Neural cell (in vitro differentiated cells): ENCODE measurements around the gene LRCH4. TPM values are rescaled to one million over a fixed set of nuclear protein-coding genes. Genes with fewer than 3 reads are reported as not detected.
"Not testable (repeated sequence)": the region's sequence is repeated elsewhere in the genome, so short reads cannot be mapped to it uniquely, and the experiment has no call there.

ENCODE experiments used
- H2AFZ ChIP-seq: fragments of 200-600, 300-800 bp; sonication (generic), shearing (Covaris generic); 2 replicates; pipeline ENCODE4 v1.6.0; 2014; ENCODE audit warnings: low read depth, mild to moderate bottlenecking, antibody characterized with exemption, low read length, moderate library complexity
- H3F3A ChIP-seq: fragments of 200-600 bp; shearing (Covaris generic); 2 replicates; pipeline ENCODE4 v1.6.1; 2016; ENCODE audit warnings: mild to moderate bottlenecking, moderate library complexity, mixed read lengths, antibody characterized with exemption, low read length; ENCODE audit not compliant: insufficient read depth, poor library complexity, severe bottlenecking
- H3K27ac ChIP-seq: fragments of 200-600, 300-800 bp; sonication (generic), shearing (Covaris generic); 2 replicates; pipeline ENCODE4 v1.5.1; 2014; ENCODE audit warnings: mild to moderate bottlenecking, low read length, moderate library complexity
- H3K27me3 ChIP-seq: fragments of 300-800, 200-600 bp; sonication (generic), shearing (Covaris generic); 2 replicates; pipeline ENCODE4 v1.6.0; 2014; ENCODE audit warnings: mild to moderate bottlenecking, low read depth, low read length, moderate library complexity; ENCODE audit not compliant: insufficient read depth
- H3K36me3 ChIP-seq: fragments of 300-800, 200-600 bp; sonication (generic), shearing (Covaris generic); 2 replicates; pipeline ENCODE4 v1.5.1; 2014; ENCODE audit warnings: mild to moderate bottlenecking, antibody characterized with exemption, low read length, moderate library complexity; ENCODE audit not compliant: insufficient read depth
- H3K4me2 ChIP-seq: fragments of 300-800, 200-600 bp; sonication (generic), shearing (Covaris generic); 2 replicates; pipeline ENCODE4 v1.6.0; 2014; ENCODE audit warnings: mild to moderate bottlenecking, low read length
- H3K4me3 ChIP-seq: fragments of 300-800, 200-600 bp; sonication (generic), shearing (Covaris generic); 2 replicates; pipeline ENCODE4 v1.5.1; 2014; ENCODE audit warnings: mild to moderate bottlenecking, low read length, moderate library complexity
- H3K79me2 ChIP-seq: fragments of 200-600 bp; shearing (Covaris generic); replicated peaks from 2 replicates; pipeline ENCODE4 v1.6.0; 2014; ENCODE audit warnings: mild to moderate bottlenecking, low read length, moderate library complexity; ENCODE audit not compliant: insufficient read depth
- H3K9ac ChIP-seq: fragments of 300-800, 200-600 bp; sonication (generic), shearing (Covaris generic); 2 replicates; pipeline ENCODE4 v1.6.1; 2016; ENCODE audit warnings: mild to moderate bottlenecking, low read length, mixed read lengths
- H3K9me2 ChIP-seq: fragments of 200-600 bp; shearing (Covaris generic); 2 replicates; pipeline ENCODE4 v1.6.1; 2016; ENCODE audit warnings: mild to moderate bottlenecking, low read length, mixed read lengths; ENCODE audit not compliant: insufficient read depth
- H3K9me3 ChIP-seq: fragments of 200-600, 300-800 bp; sonication (generic), shearing (Covaris generic); 2 replicates; pipeline ENCODE4 v1.6.1; 2016; ENCODE audit warnings: mild to moderate bottlenecking, mixed run types, low read length, moderate library complexity, mixed read lengths
- H4K20me1 ChIP-seq: fragments of 200-600 bp; shearing (Covaris generic); 2 replicates; pipeline ENCODE4 v1.6.1; 2016; ENCODE audit warnings: mild to moderate bottlenecking, mixed run types; ENCODE audit not compliant: insufficient read depth
- EP300 ChIP-seq: fragments of 450-650 bp; conservative IDR thresholded peaks from 2 replicates; pipeline ENCODE4 v1.6.1; 2014; ENCODE audit warnings: antibody characterized with exemption, mild to moderate bottlenecking, moderate library complexity; ENCODE audit not compliant: poor library complexity, severe bottlenecking
- EZH2 ChIP-seq: fragments of 200-600, 300-800 bp; shearing (Covaris generic), sonication (generic); IDR thresholded peaks from 2 replicates; pipeline ENCODE4 v1.6.1; 2014; ENCODE audit warnings: antibody characterized with exemption, low read length, borderline replicate concordance, mild to moderate bottlenecking; ENCODE audit not compliant: insufficient read depth, poor library complexity, severe bottlenecking
- MXI1 ChIP-seq: fragments of 450-650 bp; conservative IDR thresholded peaks from 2 replicates; pipeline ENCODE4 v1.6.1; 2014; ENCODE audit warnings: antibody characterized with exemption, mild to moderate bottlenecking; ENCODE audit not compliant: poor library complexity, severe bottlenecking
- POLR2AphosphoS5 ChIP-seq: IDR thresholded peaks from 2 replicates; pipeline ENCODE4 v1.6.1; 2012
- RAD21 ChIP-seq: fragments of 450-650 bp; conservative IDR thresholded peaks from 2 replicates; pipeline ENCODE4 v1.6.1; 2014; ENCODE audit warnings: antibody characterized with exemption, mild to moderate bottlenecking, moderate library complexity
- REST ChIP-seq: IDR thresholded peaks from 2 replicates; pipeline ENCODE4 v1.6.1; 2012; ENCODE audit warnings: borderline replicate concordance
- SMC3 ChIP-seq: fragments of 450-650 bp; conservative IDR thresholded peaks from 2 replicates; pipeline ENCODE4 v1.6.1; 2014; ENCODE audit warnings: antibody characterized with exemption, mild to moderate bottlenecking, moderate library complexity; ENCODE audit not compliant: poor library complexity
- TAF1 ChIP-seq: IDR thresholded peaks from 2 replicates; pipeline ENCODE4 v1.6.1; 2012; ENCODE audit warnings: low read depth
- polyA plus RNA-seq: library from polyadenylated mRNA; depleted of rRNA; stranded (reverse); fragments of >200 nt; gene quantifications from 2 replicates; pipeline ENCODE4 v1.2.3, GENCODE V29; 2014
- TF ChIP-seq, protein P1 (sequence below): fragments of 450-650 bp; IDR thresholded peaks from 2 replicates; pipeline ENCODE4 v1.5.1; 2014; ENCODE audit warnings: antibody characterized with exemption, mild to moderate bottlenecking, moderate library complexity; ENCODE audit not compliant: poor library complexity, severe bottlenecking

LRCH4 gene
- polyA plus RNA-seq, 1 donor from 2014 or later, result 17.2 TPM

DNA sequence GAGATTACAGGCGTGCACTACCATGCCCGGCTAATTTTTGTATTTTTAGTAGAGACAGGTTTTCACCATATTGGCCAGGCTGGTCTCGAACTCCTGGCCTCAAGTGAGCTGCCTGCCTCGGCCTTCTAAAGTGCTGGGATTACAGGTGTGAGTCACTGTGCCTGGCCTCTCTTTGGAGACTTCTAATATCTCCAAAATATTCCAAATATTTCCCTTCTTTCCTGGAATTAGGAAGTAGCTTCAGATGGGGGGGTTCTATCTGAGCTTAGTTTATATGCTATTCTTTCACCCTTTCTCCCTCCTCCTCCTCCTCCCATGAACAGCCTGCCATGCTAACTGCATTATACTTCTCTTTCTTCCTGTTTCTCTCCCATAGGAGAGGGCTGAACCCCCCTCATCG lies 37.5 kb downstream of the LRCH4 start:
- not testable (repeated sequence) for H4K20me1 ChIP-seq, H3K36me3 ChIP-seq, H2AFZ ChIP-seq, H3K4me3 ChIP-seq, H3K9me2 ChIP-seq, H3K9ac ChIP-seq, H3K27ac ChIP-seq, H3K27me3 ChIP-seq, H3K79me2 ChIP-seq, H3F3A ChIP-seq, H3K9me3 ChIP-seq, H3K4me2 ChIP-seq

GRCh38 chr7:100547872-100548271 lies 38.1 kb downstream of the LRCH4 start:
- Histone ChIP-seq H3K9ac (no peak overlapping the region), H2AFZ (no peak overlapping the region), H3K9me2 (no peaks in the 10 kb centered on the region), H3K9me3 (no peaks in the 10 kb centered on the region), H3K27me3 (no peaks in the 10 kb centered on the region), H3K4me2 (no peak overlapping the region), H3K79me2 (no peaks in the 10 kb centered on the region), H3F3A (no peaks in the 10 kb centered on the region), H3K36me3 (no peaks in the 10 kb centered on the region), H4K20me1 (no peaks in the 10 kb centered on the region), H3K4me3 (no peak overlapping the region), H3K27ac (no peak overlapping the region)
- TF ChIP-seq SMC3 (no peak), REST (no peak), RAD21 (no peak), MXI1 (no peak), POLR2AphosphoS5 (no peak), EZH2 (no peak), TAF1 (no peak), EP300 (no peak)
- TF ChIP-seq, protein P1, sequence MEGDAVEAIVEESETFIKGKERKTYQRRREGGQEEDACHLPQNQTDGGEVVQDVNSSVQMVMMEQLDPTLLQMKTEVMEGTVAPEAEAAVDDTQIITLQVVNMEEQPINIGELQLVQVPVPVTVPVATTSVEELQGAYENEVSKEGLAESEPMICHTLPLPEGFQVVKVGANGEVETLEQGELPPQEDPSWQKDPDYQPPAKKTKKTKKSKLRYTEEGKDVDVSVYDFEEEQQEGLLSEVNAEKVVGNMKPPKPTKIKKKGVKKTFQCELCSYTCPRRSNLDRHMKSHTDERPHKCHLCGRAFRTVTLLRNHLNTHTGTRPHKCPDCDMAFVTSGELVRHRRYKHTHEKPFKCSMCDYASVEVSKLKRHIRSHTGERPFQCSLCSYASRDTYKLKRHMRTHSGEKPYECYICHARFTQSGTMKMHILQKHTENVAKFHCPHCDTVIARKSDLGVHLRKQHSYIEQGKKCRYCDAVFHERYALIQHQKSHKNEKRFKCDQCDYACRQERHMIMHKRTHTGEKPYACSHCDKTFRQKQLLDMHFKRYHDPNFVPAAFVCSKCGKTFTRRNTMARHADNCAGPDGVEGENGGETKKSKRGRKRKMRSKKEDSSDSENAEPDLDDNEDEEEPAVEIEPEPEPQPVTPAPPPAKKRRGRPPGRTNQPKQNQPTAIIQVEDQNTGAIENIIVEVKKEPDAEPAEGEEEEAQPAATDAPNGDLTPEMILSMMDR, result no peak
